Activated CD4-positive, CD25-positive, alpha-beta regulatory T cell (primary cell): ENCODE results near the gene DDX41.

Experiments
- DNase-seq, 4 experiments: peaks; one replicate each; lab custom pipeline; 2025; lab: John Stamatoyannopoulos, UW

DDX41 gene

GRCh38 chr5:177483994-177484901 is 32.5 kb downstream of the DDX41 start:
- no peak for DNase-seq

- no peak for DNase-seq
Measured at GRCh38 chr5:177483042-177483441, 33.7 kb downstream of the DDX41 start.

GRCh38 chr5:177482359-177482795 is 34.4 kb downstream of the DDX41 start:
- DNase-seq: no peak

- DNase-seq: no peak
Measured at GRCh38 chr5:177479774-177480173, 37.0 kb downstream of the DDX41 start.

- DNase-seq: no peak
Measured at GRCh38 chr5:177478711-177479646, 37.8 kb downstream of the DDX41 start.

- no peak for DNase-seq
Measured at GRCh38 chr5:177477701-177478477, 38.9 kb downstream of the DDX41 start.

GRCh38 chr5:177476531-177477233 is 40.1 kb downstream of the DDX41 start:
- no peak for DNase-seq

DNA sequence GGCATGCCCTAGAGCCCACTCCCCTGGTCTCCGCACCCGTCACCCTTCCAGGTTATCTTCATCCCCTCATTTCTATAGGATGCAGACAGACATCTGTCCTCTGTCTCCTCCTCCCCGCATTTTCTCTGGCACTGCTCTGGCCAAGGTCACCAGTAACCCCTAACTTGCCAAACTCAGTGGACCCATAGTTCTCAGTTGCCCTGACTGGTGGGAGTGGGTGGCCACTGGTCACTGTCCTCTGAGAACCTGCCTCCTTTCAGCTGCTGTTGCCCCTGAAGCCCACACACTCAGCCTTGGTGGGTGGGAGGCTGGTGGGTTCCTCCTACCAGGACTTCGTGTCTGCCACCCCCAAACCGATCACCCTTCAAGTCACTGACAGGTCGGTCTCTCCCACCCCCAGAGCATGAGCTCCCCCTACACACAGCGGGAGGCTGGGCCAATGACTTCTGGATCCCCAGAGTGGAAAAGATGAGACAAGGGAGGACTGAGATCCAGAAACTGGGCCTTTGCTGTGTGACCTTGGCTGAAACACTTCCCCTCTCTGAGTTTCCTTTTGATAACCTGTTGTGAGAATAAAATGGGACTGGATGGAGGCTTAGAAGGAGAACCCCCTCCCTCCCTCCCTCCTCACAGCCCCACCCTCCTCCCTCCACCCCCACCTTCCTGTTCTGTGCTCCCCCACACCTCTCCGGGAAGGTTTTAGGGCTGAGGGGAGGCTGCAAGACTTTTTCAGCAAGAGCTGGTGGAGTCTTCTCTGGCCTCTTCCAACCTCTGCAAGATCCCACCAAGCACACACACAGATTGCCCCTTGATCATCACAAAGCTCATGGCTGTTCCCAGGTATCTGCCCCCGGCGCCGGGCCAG is 41.0 kb downstream of the DDX41 start:
- no peak for DNase-seq

DNA sequence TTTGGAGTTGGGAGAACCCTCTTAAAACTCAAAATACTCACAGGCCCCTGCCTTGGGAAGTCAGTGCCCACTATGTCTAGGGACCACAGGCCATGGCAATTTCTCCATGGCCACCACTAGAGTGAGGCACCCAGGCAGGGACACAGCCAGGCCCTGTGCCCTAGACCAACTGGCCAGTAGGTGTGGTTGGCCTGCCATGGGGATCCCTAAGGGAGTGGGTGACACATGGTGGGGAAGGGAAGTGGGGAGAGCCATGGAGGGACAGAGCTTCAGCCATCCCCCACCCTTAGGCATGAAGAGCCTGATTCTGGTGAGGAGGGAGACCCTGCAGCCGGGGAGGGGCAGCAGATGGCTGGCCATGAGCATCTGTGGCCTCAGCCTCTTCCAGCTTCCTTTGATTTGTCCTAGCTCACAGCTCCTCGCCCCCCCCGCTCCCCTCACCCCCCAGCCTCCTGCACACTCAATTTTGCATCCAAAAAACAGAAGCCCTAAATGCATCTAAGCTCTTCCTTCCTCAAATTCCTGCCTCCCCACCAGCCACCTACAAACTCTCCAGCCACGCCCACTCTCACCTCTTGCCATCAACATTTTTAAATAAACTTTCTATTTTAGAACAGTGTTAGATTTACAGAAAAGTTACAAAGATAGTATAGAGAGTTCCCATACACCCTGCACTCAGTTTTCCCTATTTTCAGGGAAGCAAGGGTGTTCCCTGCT is 41.8 kb downstream of the DDX41 start:
- DNase-seq: no peak

- DNase-seq: no peak
Measured at GRCh38 chr5:177474002-177474476, 42.7 kb downstream of the DDX41 start.

GRCh38 chr5:177473443-177474001 is 43.2 kb downstream of the DDX41 start, which contains the start of gene DBN1:
Gene DBN1, minus strand, starts transcription at chr5:177473634. Its CDS starts 113 bp downstream, at chr5:177473521.
- DNase-seq: no peak

GRCh38 chr5:177472460-177473442 is 44.0 kb downstream of the DDX41 start:
- no peak for DNase-seq

- no peak for DNase-seq
Measured at GRCh38 chr5:177471610-177472356, 45.0 kb downstream of the DDX41 start.

- no peak for DNase-seq
Measured at GRCh38 chr5:177470759-177471536, 45.8 kb downstream of the DDX41 start.

DNA sequence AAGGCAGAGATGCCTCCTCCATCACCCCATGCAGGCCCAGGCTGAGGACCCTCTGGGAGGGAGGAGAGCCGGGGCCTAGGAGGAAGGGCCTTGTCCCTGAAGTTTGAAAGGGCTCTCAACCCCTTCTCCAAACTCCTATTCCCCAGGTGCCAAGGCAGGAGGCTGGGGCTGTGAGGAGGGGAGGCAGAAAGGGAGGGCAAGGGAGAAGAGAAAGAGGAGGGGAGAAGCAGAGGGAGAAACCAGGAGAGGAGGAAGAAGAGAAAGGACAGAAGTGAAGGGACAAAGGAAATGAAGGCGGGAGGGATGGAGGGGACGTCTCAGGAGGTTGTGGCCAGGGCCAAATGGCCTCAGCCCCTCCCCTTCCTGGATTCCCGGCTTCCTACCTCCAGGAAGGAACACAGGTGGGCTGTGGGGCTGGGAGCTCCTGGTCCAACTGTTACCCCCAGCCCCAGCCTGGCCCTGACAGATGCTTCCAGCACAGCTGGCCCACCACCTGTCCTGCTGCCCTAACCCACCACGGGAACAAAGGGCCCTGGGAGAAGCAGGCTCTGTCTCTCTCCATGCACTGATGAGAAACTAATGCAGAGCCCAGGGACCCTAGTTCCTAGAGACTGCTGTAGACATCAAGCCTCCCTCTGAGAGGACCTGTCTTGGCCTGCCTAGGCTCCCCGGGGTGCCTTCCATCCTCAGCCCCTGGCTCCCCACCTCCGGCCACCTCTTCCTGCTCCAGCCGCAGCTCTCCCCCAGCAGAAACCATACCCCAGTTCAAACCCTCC is 46.8 kb downstream of the DDX41 start:
- DNase-seq: no peak
